Bronchial epithelial cell (primary cell): ENCODE measurements around the gene AK5. TPM values are rescaled to one million over a fixed set of nuclear protein-coding genes. Genes with fewer than 3 reads are reported as not detected.
A peak's percentile ranks its signal among the peaks of the same experiment; 100 is the strongest.

Experiments used
- DNase-seq: peaks from one replicate; pipeline ENCODE4 v3.0.0-alpha.2; 2010; ENCODE audit warnings: low read depth
- FAIRE-seq: peaks from 2 replicates; lab custom pipeline; 2011; peaks lifted over from hg19 to GRCh38; lab: Jason Lieb, UNC
- H3K27me3 ChIP-seq: 2 replicates; pipeline ENCODE4 v1.5.1; 2011; ENCODE audit warnings: low read length; ENCODE audit not compliant: control insufficient read depth, insufficient read depth
- H3K36me3 ChIP-seq: 2 replicates; pipeline ENCODE4 v1.5.1; 2011; ENCODE audit warnings: low read length; ENCODE audit not compliant: control insufficient read depth, insufficient read depth
- H3K4me3 ChIP-seq: 2 replicates; pipeline ENCODE4 v1.5.1; 2011; ENCODE audit warnings: mild to moderate bottlenecking, low read depth, low read length, control low read depth
- CTCF ChIP-seq: IDR thresholded peaks from 2 replicates; pipeline ENCODE4 v1.5.1; 2011; ENCODE audit warnings: mild to moderate bottlenecking, moderate library complexity, low read length, control low read depth, inconsistent platforms; ENCODE audit not compliant: insufficient read depth, severe bottlenecking
- total RNA-seq: library from RNA; depleted of rRNA; stranded (reverse); fragments of >200 nt; gene quantifications from 2 replicates; pipeline ENCODE4 v1.2.1, GENCODE V29; 2014

The AK5 gene
- total RNA-seq, 1 donor from 2014 or later: not detected

GRCh38 chr1:77471691-77472090 is 189.9 kb downstream of the AK5 start:
- no peaks in the 10 kb centered on the region for H3K27me3 ChIP-seq
- H3K36me3 ChIP-seq: no peaks in the 10 kb centered on the region
- TF ChIP-seq CTCF: no peak
- no peak overlapping the region for H3K4me3 ChIP-seq
- FAIRE-seq (no peak), DNase-seq (no peak)

- Histone ChIP-seq H3K4me3 (no peak overlapping the region), H3K27me3 (no peaks in the 10 kb centered on the region), H3K36me3 (no peaks in the 10 kb centered on the region)
- FAIRE-seq (no peak), DNase-seq (peak; percentile 76)
- no peak for TF ChIP-seq CTCF
Observed at GRCh38 chr1:77473690-77474089, 191.9 kb downstream of the AK5 start.

- DNase-seq: no peak
- H3K4me3 ChIP-seq: no peak overlapping the region
- no peaks in the 10 kb centered on the region for H3K27me3 ChIP-seq
- no peak for TF ChIP-seq CTCF
- no peaks in the 10 kb centered on the region for H3K36me3 ChIP-seq
- no peak for FAIRE-seq
Observed at GRCh38 chr1:77475641-77476040, 193.8 kb downstream of the AK5 start.

GRCh38 chr1:77476475-77476874 is 194.7 kb downstream of the AK5 start:
- DNase-seq (no peak), FAIRE-seq (no peak)
- Histone ChIP-seq H3K27me3 (no peaks in the 10 kb centered on the region), H3K36me3 (no peaks in the 10 kb centered on the region), H3K4me3 (no peak overlapping the region)
- TF ChIP-seq CTCF: no peak

- no peak for DNase-seq
- no peak for FAIRE-seq
- Histone ChIP-seq H3K4me3 (no peak overlapping the region), H3K36me3 (no peaks in the 10 kb centered on the region), H3K27me3 (no peaks in the 10 kb centered on the region)
- TF ChIP-seq CTCF: no peak
Observed at GRCh38 chr1:77484334-77484733, 202.5 kb downstream of the AK5 start.

- FAIRE-seq (no peak), DNase-seq (no peak)
- Histone ChIP-seq H3K36me3 (no peaks in the 10 kb centered on the region), H3K4me3 (no peak overlapping the region), H3K27me3 (no peaks in the 10 kb centered on the region)
- TF ChIP-seq CTCF: no peak
Observed at GRCh38 chr1:77484926-77485325, 203.1 kb downstream of the AK5 start.
